HG02763 (cell line): ENCODE measurements around the gene GTF3C4.
A peak's percentile ranks its signal among the peaks of the same experiment; 100 is the strongest.

ENCODE experiments used
- ATAC-seq: cut with Tn5 transposase; IDR thresholded peaks from one replicate; pipeline ENCODE4 v1.9.1; 2021; ENCODE audit warnings: mild to moderate bottlenecking, moderate library complexity; ENCODE audit not compliant: unreplicated experiment

Gene GTF3C4

DNA sequence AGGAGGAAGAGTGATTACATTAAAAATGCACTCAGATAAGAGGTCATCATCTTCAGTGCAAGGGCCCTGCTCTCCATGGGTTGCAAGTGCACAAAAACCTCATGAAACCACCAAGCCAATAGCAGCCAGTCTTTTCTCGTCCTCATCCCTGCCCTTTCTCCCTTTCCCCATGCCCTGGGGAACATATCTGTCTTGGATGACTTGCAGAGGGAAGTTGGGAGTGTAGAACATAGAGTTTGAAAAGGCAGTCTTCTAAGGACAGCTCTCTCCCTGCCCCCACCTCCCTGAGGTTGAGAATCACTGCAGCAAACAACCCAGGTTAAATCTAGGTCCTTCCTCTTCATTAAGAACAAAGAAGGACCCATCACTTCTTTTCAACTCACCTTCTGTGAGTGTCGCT, 22.5 kb upstream of the GTF3C4 start:
- no peak for ATAC-seq

DNA sequence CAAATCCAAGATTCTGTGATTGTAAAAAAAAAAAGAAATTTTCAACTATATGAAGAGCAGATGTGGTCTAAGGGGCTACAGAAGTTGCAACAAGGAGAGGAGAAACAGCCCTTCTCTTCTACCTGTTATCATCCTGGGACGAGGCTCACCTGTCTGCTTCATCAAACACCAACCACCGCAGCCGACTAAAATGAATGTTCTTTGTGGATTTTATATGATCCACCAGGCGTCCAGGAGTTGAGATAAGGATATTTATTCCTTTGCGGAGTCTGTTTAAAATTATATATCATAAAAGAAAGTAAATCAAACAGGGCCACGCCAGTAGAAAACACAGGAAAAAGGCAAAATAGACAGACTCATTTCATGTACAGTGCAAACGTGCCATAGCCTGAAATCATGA, 22.0 kb upstream of the GTF3C4 start:
- no peak for ATAC-seq

DNA sequence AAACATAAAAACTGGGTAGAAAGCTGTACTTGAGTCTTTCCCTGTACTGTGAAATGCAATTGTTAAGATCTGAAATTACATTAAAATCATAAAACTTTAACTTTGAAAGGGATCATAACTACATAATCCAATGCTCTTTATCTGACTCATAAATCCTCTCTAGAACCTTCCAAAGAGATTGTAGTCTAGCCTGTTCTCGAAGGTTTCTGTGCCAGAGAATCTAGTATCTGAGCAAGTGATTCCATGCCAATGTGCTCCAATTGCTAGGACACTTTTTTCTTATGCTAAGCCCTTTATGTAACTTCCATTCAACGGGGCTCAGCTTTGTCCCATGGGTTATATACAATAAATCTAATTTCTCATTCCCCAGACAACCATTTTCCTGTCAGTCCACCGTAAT, 21.6 kb upstream of the GTF3C4 start:
- no peak for ATAC-seq

DNA sequence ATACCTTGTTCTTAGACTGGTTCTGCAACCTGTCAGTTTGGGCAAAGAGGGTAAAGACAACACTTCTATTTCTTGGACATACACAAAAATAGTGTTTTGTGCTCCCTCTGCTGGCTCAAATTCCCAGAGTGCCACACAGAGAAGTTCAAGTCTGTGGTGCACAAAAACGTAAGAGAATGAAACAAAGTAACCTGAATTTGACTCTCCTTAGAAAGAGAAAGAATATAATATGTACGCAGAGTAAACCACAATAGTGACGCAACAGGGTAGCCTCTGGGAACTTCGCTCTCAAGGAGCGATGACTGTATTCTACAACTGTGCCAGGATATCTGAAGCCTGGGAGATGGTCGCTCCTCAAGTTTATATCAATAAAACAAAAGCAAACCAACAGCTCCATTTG, 19.0 kb upstream of the GTF3C4 start:
- ATAC-seq, result no peak

DNA sequence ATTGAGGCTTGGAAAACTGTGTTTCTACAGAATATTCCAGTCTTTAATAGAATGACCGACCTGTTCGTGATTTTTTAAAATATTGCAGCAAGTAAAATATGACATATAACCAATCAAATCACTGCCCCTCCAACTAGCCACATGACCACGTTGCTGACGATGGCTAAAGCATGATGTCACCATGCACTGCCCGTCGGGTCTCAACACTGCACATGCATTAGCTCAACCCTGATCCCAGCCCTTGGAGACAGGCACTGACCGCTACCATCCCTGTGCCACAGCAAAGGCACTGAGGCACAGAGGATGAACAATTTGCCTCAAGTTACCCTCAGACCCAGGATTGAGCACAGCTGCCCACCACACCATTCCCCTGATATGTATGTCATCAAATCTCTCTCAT, 14.0 kb upstream of the GTF3C4 start:
- no peak for ATAC-seq

DNA sequence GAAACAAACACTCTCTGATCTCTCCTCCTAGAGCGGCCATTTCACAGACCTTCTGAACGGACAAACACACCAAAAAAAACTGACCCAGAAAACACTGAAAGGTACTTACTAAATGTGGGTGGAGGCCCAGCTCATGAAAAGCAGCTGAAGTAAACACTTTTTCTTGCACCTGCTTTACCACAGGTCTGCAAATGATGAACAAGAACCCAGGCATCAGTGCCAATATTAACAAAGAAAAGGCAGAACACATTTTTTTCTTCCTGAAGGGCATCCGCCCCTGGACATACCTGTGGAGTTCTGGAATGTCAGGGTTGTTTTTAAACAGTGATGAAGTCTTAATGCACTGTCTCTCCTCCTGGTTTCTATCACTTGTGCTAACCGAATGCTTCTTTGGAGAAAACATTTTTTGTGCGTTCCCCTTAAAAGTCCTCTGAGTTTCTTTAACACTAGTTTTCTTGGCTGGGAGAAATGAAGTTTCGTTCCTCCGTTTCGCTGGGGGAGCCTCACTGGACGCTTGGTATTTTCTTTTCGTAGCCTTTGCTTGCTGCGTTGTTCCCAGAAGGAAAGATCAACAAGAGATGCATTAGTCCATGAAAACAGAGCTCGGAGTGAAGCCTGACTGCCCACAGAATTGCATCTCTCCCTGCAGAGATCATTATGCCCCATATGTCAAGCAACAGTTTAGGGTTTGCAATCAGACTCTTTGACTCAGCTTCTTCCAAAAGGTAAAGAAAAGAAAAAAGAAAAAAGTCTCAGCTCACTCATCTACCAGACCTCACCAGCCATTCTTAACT, 7.9 kb upstream of the GTF3C4 start:
- no peak for ATAC-seq

DNA sequence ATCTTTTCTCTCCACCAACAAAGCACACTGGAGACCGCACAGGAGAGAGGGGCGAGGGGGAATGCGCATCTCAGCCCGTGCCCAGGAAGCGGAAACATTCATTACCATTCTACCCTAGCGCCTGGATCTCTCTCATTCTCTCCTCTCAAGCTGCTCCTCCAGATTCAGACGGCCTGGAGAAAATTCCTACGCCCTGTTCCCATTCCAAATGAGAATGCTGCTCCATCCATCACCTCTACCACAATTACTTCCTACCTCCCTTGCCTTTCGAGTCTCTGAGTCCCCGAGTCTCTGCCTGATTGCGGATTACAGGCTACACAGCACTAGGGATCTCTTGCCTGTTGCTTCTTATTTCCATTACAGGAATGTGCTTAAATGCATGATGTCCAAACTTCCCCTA, 7.1 kb upstream of the GTF3C4 start:
- ATAC-seq, result no peak

DNA sequence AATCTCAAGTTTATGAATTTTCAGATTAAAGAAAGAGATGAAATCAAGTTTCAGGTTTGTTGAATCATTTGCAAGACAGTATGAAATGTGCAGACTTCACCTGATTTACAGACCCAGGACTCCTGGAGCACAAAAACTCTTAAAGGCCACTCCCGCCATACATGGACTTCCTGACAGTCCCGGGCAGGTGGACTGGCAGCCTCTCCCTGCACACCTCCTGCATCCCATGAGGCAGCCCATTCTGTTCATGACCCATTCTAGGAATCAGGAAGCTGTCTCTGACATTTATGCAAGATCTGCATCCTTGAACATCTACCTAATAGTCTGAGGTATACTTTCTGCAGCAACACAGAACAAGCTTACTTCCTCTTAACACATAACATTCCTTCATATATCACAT, 6.4 kb upstream of the GTF3C4 start:
- no peak for ATAC-seq

DNA sequence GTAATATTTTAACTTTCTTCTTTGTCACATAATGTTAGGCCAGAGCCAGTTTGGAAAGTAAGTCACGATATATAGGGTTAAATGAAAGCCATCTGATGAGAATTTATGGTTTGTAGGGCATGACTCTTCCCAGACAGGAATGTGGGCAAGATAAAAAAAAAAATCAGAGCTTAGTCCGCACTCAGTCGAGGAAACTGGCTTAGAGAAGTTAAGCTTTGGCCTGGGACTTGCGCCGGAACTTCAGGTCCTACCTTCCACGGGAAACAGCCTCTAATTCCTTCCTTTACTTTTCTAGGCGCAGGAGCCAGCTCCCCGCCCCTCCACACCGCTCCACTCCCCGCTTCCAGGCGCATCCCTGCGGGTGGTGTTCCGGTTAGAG, 956 bp upstream of the GTF3C4 start:
- no peak for ATAC-seq

DNA sequence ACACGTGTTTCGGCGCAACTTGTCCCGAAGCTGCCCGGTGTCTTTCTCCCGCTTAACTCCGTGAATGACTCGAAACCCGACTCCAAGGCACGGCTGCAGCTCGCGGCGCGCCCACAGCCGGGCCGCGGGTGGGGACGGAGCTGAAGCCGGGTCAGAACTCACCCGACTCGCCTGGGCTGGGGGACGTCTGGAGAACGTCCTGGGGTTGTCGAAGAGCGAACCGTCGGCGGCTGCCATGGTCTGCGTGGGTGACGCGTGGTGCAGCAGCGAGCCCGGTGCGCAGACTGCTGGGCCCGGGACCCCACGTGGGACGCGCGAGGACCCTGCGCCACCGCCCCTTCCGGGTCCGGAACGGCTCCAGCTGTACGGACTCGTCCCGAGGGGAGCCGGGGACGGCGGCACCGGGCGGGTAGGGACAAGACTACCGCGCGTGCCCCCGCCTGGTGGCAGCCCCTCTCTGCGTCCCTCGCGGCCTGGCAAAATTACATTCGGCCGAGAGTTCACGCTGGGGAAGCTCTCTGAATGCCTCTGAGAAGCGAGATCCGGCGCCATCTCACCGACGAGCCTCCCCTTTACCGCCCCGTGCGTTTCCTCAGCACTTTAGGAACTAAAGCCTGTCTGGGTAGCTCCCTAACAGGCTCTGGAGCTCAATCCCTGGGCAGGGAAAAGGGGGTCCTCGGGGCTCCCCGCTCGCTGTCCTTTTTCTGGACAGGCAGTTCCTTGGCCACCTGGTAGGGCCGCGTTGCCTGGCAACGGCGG, 387 bp upstream of the GTF3C4 start, which contains the start of gene DDX31:
Gene DDX31, minus strand, starts transcription at position 286 of the 759 bp plus-strand sequence. Its CDS starts 49 bp downstream, at position 237.
- peak; percentile 60 for ATAC-seq

DNA sequence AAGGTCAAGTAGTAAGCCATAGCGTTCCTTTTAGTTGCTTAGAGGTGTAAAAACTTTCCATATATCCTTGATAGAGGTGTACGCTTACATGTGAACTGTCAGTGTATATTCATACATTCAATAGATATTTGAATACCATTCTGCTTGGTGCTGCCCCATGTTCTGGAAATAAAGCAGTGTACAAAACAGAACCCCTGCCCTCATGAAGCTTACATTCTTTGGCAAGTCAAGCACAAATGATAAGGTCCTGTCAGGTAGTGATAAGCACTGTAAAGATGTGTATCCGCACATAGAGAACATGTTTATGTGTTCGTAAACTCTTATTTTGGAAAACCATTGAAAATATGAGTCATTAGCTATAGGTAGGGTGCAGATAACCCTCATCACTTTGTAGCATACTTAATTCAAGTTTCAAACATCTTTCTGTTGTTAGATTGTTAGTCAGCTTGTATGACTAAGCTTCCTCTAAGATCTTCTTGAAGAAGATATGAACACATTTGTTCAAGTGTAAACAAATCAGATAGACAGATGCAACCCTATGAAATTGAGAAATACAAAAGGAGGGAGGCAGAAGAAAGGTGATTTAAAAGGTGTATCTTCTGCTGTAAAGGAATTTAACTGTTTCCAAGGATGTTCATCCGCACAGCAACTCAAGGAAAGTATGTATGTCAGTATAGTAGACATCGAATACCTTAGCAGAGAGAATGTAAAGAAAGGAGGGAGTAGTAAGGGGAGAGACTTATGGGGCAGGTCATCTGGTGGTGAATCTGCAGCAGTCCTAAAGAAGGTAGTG, 1.6 kb downstream of the GTF3C4 start:
- no peak for ATAC-seq

DNA sequence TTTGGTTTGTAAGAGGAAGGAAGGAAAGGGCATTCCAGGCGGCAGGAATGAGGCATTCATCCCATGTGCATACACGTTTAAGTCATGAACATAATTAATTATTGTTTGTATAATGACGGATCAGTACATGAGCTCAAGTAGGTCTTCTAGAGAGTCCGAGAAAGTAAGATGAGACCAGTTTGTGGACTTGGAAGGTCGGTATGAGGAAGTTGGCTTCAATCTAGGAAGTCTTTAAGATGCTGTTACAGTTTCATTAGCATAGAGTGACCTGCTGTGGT, 2.1 kb downstream of the GTF3C4 start:
- ATAC-seq, result no peak

DNA sequence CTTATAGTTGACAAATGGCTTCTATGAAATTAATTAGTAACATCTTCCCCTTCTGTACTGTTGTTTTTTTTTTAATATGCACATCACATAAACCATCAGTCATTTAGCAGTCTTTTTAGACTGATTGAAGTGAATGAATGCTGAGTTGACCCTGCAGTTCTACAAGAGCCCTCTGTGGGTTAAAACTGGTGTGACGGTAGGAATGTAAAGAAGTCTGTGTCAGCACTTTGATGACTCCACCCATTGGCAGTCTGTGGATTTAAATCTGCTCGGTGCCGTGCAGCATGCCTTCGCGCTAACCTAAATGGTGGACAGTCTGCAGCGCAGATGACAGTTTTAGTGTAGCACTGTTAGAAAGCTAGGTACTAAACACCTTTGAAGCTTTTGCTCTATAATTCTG, 3.1 kb downstream of the GTF3C4 start:
- no peak for ATAC-seq

DNA sequence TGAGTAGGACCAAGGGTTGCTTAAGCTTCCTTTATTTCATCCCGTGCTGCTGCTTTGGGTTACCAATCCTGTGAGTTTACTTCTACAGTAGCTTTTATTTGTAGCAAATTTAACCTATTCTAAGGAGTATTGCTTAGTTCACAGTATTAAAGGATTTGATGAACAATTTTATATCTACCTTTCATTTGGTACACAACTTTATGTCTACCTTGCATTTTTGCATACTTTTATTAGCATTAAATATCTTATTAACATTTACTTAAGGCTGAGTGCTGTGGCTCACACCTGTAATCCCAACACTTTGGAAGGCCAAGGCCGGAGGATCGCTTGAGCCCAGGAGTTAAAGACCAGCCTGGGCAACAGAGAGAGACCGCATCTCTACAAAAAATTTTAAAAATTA, 4.2 kb downstream of the GTF3C4 start:
- ATAC-seq, result no peak

DNA sequence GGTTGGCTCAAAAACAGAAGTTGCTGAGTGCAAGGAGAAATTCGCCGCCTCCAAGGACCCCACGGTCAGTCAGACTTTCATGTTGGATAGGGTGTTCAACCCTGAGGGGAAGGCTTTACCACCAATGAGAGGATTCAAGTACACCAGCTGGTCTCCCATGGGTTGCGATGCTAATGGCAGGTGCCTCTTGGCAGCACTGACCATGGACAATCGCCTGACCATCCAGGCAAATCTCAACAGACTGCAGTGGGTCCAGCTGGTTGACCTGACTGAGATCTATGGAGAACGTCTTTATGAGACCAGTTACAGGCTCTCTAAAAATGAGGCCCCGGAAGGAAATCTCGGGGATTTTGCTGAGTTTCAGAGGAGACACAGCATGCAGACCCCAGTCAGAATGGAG, 7.7 kb downstream of the GTF3C4 start:
- no peak for ATAC-seq

DNA sequence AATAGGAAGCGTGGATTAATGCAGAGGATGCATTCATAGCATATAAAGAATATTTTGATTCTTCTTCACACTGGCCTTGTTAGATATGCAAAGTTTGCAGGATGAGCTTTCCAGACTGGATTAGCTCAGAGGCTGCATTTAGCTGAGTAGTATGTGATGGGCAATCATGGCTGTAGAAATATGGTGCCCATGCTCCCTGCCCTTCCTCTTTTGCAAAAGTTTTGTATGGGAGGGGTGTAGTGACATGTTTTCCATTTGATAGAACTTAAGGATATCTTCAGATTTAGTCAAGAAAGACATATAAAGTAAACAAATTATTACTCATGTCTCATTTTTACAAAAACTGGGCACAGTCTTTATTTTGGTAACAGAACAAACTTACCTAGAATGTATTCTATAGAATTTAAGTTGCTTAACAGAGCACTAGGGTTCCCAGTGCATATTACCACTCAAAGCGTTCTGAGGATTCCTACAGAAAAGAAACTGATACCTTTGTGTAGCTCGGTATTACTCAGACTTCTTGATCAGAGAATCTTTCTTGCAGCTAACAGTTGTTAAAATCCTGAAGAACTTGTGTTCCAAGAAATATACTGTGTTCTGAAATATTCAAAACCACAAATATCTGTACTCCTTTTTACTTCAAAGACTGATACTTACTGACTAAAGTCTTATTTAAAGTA, 9.8 kb downstream of the GTF3C4 start:
- no peak for ATAC-seq

DNA sequence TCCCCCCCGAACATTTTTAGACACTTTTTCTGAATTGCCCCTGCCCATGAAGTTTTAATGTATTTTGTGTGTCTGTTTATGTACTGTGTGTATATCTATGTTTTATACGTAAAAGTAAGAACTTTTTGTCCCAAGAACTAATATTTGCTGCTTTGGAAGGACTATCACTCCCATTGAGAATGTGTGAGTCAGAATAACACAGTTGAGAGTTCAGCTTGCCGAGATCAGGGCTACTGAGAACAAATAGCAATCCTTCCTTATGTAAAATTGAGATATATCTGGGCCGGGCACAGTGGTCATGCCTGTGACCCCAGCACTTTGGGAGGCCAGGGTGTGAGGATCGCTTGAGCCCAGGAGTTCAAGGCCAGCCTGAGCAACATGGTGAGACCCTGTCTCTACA, 11.3 kb downstream of the GTF3C4 start:
- no peak for ATAC-seq

DNA sequence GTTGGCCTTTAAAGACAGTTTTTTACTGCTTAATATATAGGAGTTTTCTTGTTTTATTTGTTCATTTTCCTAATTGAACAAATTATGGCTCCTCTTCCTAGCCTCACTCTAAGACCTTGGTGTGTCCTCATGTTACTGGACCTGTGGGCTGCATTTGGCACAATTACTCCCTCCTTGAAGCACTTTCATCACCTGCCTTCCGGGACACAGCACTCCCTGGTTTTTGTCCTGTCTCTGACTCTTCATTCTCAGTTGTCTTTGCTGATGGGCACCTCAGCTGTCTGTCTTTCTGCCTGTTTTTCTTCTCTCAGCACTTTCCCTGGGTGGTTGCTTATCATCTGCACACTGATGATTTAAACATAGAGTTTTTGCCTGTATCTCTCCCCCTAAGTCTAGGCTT, 13.6 kb downstream of the GTF3C4 start:
- ATAC-seq, result no peak

DNA sequence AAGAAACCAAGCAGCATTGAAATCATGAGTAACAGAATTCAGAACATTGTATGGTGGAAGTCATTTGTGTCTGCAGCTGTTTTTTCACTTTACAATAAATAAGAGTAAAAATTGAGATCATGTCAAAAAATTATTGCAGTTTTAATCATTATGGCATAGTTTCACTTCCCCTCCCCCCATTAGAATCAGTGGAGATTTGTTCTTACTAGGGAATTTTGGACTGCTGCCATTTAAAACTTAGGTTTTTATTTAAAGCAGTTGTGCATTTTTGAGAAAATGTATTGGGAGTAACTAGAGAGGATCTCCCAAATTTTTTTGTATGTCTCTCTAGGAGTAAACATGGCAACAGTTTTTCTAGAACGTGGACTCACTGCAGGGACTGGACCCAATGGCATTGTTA, 20.4 kb downstream of the GTF3C4 start:
- ATAC-seq, result no peak

DNA sequence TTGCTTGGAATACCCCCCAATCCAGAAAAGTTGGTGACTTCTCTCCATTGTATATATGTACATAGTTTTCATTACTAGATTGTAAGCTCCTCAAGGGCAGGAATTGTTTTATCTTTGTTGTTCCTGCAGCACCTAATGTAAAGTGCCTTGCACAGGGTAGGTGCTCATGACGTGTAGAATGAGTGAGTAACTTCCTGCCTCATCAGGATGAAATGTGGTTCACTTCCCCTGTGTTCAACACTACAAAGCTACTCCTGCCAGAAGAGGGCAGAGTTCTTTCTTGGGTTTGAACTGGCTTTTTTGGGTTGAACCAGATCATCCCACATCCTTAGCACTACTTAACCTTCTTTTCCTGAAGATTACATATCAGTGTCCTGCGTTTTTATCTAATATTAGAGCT, 23.9 kb downstream of the GTF3C4 start:
- no peak for ATAC-seq

DNA sequence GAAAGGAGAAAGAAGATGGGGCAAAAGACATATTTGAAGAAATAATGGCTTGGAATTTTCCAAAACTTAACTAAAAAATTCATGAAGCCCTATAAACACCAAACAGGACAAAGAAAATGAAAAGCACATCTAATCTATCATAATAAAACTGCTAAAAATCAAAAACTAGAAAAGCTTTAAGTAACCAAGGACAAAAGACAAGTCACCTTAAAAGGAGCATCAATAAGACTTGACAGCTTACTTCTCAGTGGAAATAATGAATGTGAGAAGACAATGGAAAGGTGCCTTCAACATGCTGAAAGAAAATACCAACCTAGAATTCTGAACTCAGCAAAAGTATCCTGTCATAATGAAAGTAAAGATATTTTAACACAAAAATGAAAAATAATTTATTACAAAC, 27.0 kb downstream of the GTF3C4 start:
- no peak for ATAC-seq
